ENCODE results near the gene LSM14B.

- TF ChIP-seq CREB5 (CRISPR knock-in tag; IDR thresholded peaks at IDR 0.05; ENCODE audit: low read depth) (no peak), ESRRG (CRISPR knock-in tag; IDR thresholded peaks at IDR 0.05) (no peak), OSR1 (CRISPR knock-in tag; IDR thresholded peaks at IDR 0.05) (no peak), ZFP30 (CRISPR knock-in tag; IDR thresholded peaks at IDR 0.05) (no peak), ZFP3 (CRISPR knock-in tag; IDR thresholded peaks at IDR 0.05) (no peak), ISL1 (CRISPR knock-in tag; IDR thresholded peaks at IDR 0.05) (no peak), RARB (CRISPR knock-in tag; IDR thresholded peaks at IDR 0.05) (no peak), PPARA (CRISPR knock-in tag; IDR thresholded peaks at IDR 0.05; ENCODE audit: borderline replicate concordance) (no peak), TSHZ2 (CRISPR knock-in tag; IDR thresholded peaks at IDR 0.05) (no peak), PATZ1 (CRISPR knock-in tag; IDR thresholded peaks at IDR 0.05; ENCODE audit: borderline replicate concordance) (no peak), BACH2 (CRISPR knock-in tag; IDR thresholded peaks at IDR 0.05; ENCODE audit: borderline replicate concordance) (no peak)
Observed at GRCh38 chr20:62103508-62104233, 18.6 kb upstream of the LSM14B start.

All from SK-N-SH treated with all-trans-retinoic acid at 6 μM for 48 hours (cell line).